Measurements from ENCODE around the gene PCSK6.
A peak's percentile ranks its signal among the peaks of the same experiment; 100 is the strongest.

PCSK6 gene

DNA sequence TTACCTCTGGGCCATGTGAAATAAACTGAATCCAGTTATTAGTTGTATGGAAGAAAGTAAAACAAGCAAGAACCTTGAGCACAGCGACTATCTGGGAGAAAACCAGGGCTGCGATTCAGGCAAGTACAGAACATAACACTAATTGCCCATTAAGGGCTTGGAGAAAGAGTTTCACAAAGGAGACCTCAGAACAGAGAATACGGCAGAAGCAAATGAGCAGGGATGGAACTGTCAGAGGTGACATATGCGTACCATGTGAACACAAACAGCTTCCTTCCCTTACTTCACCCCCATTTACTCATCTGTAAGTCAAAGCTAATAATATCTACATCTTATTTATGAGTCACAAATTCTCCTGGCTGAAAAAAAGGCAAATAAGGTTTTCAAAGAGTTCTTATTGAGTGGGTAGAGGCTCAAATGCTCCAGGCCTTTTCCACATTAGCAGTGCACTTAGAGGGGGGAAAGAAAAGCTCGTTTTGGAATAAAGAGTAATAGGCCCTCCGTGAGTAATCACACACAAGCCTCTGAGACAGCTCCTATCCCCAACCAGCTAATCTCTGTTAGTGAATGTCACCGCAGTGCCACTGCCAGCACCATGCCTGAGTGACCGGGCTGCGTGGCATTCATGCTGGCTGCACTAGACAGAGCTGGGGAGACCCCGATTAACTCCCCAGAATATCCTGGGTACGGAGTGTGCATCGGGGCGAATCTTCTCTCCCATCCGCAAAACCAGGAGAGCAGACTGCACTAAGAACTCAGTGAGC is 2.6 kb downstream of the PCSK6 start:
- CTCF ChIA-PET = interaction anchor here (0.6 to 0.8 kb wide), 3 partner anchors 42 to 184 kb away, joined by 3 to 4 read pairs (median 3); no protein-coding TSS in a partner anchor
- TF ChIP-seq, protein P1, sequence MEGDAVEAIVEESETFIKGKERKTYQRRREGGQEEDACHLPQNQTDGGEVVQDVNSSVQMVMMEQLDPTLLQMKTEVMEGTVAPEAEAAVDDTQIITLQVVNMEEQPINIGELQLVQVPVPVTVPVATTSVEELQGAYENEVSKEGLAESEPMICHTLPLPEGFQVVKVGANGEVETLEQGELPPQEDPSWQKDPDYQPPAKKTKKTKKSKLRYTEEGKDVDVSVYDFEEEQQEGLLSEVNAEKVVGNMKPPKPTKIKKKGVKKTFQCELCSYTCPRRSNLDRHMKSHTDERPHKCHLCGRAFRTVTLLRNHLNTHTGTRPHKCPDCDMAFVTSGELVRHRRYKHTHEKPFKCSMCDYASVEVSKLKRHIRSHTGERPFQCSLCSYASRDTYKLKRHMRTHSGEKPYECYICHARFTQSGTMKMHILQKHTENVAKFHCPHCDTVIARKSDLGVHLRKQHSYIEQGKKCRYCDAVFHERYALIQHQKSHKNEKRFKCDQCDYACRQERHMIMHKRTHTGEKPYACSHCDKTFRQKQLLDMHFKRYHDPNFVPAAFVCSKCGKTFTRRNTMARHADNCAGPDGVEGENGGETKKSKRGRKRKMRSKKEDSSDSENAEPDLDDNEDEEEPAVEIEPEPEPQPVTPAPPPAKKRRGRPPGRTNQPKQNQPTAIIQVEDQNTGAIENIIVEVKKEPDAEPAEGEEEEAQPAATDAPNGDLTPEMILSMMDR (conservative IDR thresholded peaks at IDR 0.05; ENCODE audit: low read depth) = no peak
- no peak overlapping the region for H3K27ac ChIP-seq
- POLR2A ChIA-PET (ENCODE audit: low non-redundant PET) = no interaction called here
- DNase-seq (ENCODE audit: low spot score) = no peak

DNA sequence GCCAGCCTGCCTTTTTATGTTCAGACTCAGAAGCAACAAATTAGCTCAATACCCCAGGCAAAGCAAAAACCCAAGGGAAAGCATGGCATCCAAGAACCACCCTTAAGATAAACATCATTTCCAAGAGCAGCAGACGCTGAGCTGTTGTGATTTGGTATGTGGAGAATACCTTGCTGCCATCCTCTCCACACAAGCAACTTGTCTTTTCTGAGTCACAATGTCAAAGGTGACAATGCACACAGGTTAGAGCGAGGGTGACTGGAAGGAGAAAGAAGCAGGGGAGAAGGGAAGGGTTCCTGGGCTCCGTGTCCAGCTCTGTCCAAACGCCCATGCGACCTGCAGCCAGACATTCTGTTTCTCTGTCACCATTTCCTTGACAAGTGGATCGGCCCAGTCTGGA is 6.0 kb downstream of the PCSK6 start:
- TF ChIP-seq, protein P1 (conservative IDR thresholded peaks at IDR 0.05; ENCODE audit: low read depth) = no peak
- no peak overlapping the region for H3K27ac ChIP-seq
- POLR2A ChIA-PET (ENCODE audit: low non-redundant PET) = no interaction called here
- no peak for DNase-seq (ENCODE audit: low spot score)
- CTCF ChIA-PET = interaction anchor here (0.6 kb wide), 1 partner anchor 44 kb away, joined by 3 read pairs; no protein-coding TSS in a partner anchor

DNA sequence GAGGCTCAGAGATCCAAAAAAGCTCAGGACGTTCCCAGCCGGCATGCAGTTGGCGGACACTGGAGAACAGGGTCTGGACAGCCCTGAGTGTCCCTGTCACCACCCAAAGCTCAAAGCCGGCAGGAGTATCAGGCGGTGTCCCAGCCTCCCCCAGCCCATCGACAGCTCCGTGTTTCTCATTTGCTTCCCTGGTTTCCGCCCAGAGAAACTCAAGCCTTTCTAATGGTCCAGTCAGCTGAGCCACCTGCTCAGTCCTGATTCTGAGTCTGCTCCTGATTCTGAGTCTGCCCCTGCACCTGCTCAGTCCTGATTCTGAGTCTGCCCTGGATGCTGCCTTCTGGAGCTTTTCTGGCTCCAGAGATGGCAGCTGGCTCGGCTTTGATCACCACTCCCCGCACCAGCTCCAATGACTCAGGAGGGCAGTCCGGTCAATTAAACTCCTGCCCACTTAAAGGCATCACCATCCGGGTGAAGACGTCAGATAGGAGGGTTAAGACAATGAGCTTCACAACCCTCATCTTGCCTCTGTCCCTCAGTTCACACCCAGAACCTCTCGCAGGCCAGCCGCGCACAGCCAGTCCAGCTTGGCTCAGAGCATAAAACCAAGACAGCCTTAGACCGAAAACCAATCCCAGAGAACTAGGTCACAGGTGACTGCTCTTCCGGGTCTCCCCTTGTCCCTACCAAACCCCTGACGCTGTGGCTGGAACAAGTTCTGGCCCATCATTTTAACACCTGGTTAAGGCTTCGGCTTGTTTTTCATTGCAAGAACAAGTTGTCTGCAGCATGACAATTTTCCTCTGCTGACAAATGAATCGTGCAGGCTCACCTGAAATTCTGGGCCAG is 6.8 kb downstream of the PCSK6 start:
- H3K27ac ChIP-seq = peak overlapping the region; percentile 39; the same call in 1 of the 2 replicates
- TF ChIP-seq, protein P1 (conservative IDR thresholded peaks at IDR 0.05; ENCODE audit: low read depth) = no peak
- peak; percentile 58 for DNase-seq (ENCODE audit: low spot score)
- ChIA-PET POLR2A (ENCODE audit: low non-redundant PET) (no interaction called here), CTCF (interaction anchor here (0.6 to 1.1 kb wide), 5 partner anchors 43 to 1857 kb away, joined by 3 to 9 read pairs (median 3); no protein-coding TSS in a partner anchor)

DNA sequence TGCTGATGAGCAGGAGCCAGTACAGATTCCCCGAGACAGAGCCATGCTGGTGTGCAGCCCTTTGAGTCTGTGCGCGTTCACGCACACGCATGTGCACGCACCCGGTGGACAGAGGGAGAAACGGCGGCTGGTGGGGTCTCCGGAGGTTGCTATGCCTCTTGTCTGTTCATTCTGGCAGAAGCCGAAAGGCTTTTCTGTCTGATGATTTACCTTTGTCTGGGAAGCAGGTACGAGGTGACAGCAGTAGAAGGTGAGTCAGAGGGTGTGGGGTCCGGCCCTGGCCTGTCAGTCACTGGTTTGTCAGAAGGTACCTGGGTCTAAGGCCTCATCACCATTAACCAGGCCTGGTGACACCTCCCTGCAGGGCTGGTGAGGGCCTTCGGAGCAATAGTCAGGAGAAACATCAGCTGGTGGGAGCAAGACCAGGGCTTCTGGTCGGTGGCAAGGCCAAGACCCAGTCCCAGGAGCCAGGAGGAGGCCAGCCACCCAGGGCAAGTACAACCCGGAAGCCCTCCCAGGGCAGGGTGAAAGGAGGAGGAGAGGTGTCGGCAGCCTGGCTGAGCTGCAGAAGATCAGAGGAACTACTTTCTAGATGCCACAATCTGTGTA is 7.5 kb downstream of the PCSK6 start:
- POLR2A ChIA-PET (ENCODE audit: low non-redundant PET) = no interaction called here
- TF ChIP-seq, protein P1 (conservative IDR thresholded peaks at IDR 0.05; ENCODE audit: low read depth) = no peak
- no peak overlapping the region for H3K27ac ChIP-seq
- CTCF ChIA-PET = interaction anchor here (0.6 to 1.1 kb wide), 3 partner anchors 159 to 1857 kb away, joined by 3 to 9 read pairs (median 3); no protein-coding TSS in a partner anchor
- DNase-seq (ENCODE audit: low spot score) = no peak

DNA sequence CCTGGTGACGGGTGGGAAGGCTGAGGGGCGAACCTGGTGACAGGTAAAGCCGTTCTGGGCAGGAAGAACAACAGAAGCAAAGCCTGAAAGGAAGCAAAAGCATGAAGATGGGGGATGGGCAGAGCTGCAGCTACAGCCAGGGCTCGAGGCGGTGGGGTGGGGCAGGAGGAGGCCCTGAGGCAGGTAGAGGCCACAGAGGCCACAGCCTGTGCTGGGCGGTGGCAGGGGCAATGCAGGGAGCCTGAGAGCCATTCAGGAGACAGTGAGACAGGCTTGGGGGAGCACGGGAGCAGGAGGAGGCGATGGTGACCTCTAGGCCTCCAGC is 8.2 kb downstream of the PCSK6 start:
- ChIA-PET CTCF (no interaction called here), POLR2A (ENCODE audit: low non-redundant PET) (no interaction called here)
- H3K27ac ChIP-seq = no peak overlapping the region
- TF ChIP-seq, protein P1 (conservative IDR thresholded peaks at IDR 0.05; ENCODE audit: low read depth) = no peak
- DNase-seq (ENCODE audit: low spot score) = no peak
